NCI-H524 treated with DMSO at 0.1 percent for 48 hours (cell line): Measurements from ENCODE around the gene HSFX2.
"Not testable (repeated sequence)": the region's sequence is repeated elsewhere in the genome, so short reads cannot be mapped to it uniquely, and the experiment has no call there.

ENCODE experiments used
- DNase-seq: peaks from one replicate; lab custom pipeline; 2025; lab: John Stamatoyannopoulos, UW

Gene HSFX2

GRCh38 chrX:149595214-149595613 lies at the start of gene HSFX2:
TSS of gene HSFX2 (minus strand) at chrX:149595314. CDS start at chrX:149594700, 614 bp downstream.
- DNase-seq: not testable (repeated sequence)

- DNase-seq: no peak
Measured at GRCh38 chrX:149643496-149643895, 48.4 kb upstream of the HSFX2 start.

- DNase-seq: no peak
Measured at GRCh38 chrX:149641835-149642234, 46.7 kb upstream of the HSFX2 start.

- DNase-seq: no peak
Measured at GRCh38 chrX:149641432-149641831, 46.3 kb upstream of the HSFX2 start.

- no peak for DNase-seq
Measured at GRCh38 chrX:149639568-149639967, 44.5 kb upstream of the HSFX2 start.

GRCh38 chrX:149638860-149639259 lies 43.7 kb upstream of the HSFX2 start:
- DNase-seq: no peak

- no peak for DNase-seq
Measured at GRCh38 chrX:149633511-149633910, 38.4 kb upstream of the HSFX2 start.

GRCh38 chrX:149631234-149632165 lies 36.4 kb upstream of the HSFX2 start, which contains the start of gene TMEM185A:
TSS of gene TMEM185A (minus strand) at chrX:149631792. CDS start at chrX:149631580, 212 bp downstream.
- DNase-seq: peak; percentile 37

GRCh38 chrX:149630681-149631233 lies 35.6 kb upstream of the HSFX2 start:
- DNase-seq: no peak

GRCh38 chrX:149629730-149630387 lies 34.7 kb upstream of the HSFX2 start:
- no peak for DNase-seq

GRCh38 chrX:149628768-149629167 lies 33.7 kb upstream of the HSFX2 start:
- no peak for DNase-seq

GRCh38 chrX:149628280-149628679 lies 33.2 kb upstream of the HSFX2 start:
- DNase-seq: no peak

GRCh38 chrX:149626829-149627228 lies 31.7 kb upstream of the HSFX2 start:
- DNase-seq: not testable (repeated sequence)

GRCh38 chrX:149619662-149620061 lies 24.5 kb upstream of the HSFX2 start:
- DNase-seq: not testable (repeated sequence)

- DNase-seq: no peak
Measured at GRCh38 chrX:149618871-149619270, 23.8 kb upstream of the HSFX2 start.

GRCh38 chrX:149611623-149612175 lies 16.6 kb upstream of the HSFX2 start:
- DNase-seq: no peak

GRCh38 chrX:149610511-149610910 lies 15.4 kb upstream of the HSFX2 start:
- DNase-seq: no peak

GRCh38 chrX:149607699-149608098 lies 12.6 kb upstream of the HSFX2 start:
- DNase-seq: no peak

GRCh38 chrX:149605248-149605885 lies 10.3 kb upstream of the HSFX2 start:
- DNase-seq: not testable (repeated sequence)

- DNase-seq: not testable (repeated sequence)
Measured at GRCh38 chrX:149598603-149599002, 3.5 kb upstream of the HSFX2 start.

- DNase-seq: not testable (repeated sequence)
Measured at GRCh38 chrX:149595943-149596342, 829 bp upstream of the HSFX2 start.

GRCh38 chrX:149590993-149591392 lies 4.1 kb downstream of the HSFX2 start:
- not testable (repeated sequence) for DNase-seq
